ENCODE measurements around the gene CDC14A. TPM values are rescaled to one million over a fixed set of nuclear protein-coding genes. Genes with fewer than 3 reads are reported as not detected.

CDC14A gene
- total RNA-seq, 4 donors from 2014 or later = 6.6 to 12.2 (median 7.4) TPM

DNA sequence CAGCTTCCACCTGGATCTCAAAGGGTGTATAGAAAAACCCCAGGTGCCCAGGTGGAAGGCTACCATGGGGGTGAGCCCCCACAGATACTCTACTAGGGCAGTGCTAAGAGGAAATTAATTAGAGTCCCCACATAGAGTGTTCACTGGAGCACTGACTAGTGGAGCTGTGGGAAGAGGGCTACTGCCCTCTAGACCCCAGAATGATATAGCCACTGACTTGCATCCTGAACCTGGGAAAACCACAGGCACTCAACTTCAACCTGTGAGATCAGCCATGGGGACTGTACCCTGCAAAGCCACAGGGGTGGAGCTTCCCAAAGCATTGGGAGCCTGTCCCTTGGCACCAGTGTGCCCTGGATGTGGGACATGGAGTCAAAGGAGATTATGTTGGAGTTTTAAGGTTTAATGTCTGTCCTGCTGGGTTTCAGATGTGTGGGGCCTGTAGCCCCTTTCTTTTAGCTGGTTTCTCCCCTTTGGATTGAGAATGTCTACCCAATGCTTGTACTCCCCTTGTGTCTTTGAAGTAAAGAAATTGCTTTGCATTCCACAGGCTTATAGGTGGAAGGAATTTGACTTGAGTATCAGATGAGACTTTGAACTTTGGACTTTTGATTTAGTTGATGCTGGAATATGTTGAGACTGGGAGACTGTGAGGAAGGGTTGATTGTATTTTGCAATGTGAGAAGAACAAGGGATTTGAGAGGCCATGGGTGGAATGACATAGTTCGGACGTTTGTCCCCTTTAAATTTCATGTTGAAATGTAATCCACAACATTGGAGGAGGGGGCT, 31.8 kb upstream of the CDC14A start:
- intact Hi-C loops (cut with DNase I) = no loop called here
- H3K9me3 ChIP-seq = peaks cover 0 to 24% (median 8%) of the 10 kb centered on the region in 4 donors
- H3K4me1 ChIP-seq = peaks cover 0 to 2% (median 0%) of the 10 kb centered on the region in 4 donors
- H3K36me3 ChIP-seq = no peaks in the 10 kb centered on the region
- TF ChIP-seq POLR2A (IDR thresholded peaks at IDR 0.05; ENCODE audit: low read depth) (no peak), POLR2AphosphoS5 (IDR thresholded peaks at IDR 0.05) (no peak), EP300 (IDR thresholded peaks at IDR 0.05) (no peak)
- TF ChIP-seq, protein P1, sequence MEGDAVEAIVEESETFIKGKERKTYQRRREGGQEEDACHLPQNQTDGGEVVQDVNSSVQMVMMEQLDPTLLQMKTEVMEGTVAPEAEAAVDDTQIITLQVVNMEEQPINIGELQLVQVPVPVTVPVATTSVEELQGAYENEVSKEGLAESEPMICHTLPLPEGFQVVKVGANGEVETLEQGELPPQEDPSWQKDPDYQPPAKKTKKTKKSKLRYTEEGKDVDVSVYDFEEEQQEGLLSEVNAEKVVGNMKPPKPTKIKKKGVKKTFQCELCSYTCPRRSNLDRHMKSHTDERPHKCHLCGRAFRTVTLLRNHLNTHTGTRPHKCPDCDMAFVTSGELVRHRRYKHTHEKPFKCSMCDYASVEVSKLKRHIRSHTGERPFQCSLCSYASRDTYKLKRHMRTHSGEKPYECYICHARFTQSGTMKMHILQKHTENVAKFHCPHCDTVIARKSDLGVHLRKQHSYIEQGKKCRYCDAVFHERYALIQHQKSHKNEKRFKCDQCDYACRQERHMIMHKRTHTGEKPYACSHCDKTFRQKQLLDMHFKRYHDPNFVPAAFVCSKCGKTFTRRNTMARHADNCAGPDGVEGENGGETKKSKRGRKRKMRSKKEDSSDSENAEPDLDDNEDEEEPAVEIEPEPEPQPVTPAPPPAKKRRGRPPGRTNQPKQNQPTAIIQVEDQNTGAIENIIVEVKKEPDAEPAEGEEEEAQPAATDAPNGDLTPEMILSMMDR (IDR thresholded peaks at IDR 0.05) = no peak
- no peak for DNase-seq (ENCODE audit: extremely low spot score)
- WGBS = 95% methylated on average over 2 of the region's 2 CpGs
- no peaks in the 10 kb centered on the region for H3K27me3 ChIP-seq
- no peak overlapping the region for H3K4me3 ChIP-seq
- no peak overlapping the region for H3K27ac ChIP-seq (replicated peaks in 1 of 4)

DNA sequence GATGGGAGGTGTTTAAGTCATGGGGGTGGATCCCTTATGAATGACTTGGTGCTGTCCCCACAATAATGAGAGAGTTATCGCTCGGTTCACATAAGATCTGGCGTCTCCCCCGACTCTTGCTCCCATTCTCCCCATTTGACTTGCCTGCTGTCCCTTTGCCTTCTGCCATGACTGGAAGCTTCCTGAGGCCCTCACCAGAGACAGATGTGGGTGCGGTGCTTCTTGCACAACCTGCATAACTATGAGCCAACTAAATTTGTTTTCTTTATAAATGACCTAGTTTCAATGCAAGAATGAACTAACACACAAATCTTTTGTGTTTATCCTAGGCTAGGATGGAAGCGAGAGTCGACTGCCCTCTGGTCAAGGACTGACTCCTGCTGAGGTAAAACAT, 31.2 kb upstream of the CDC14A start:
- Histone ChIP-seq H3K27me3 (no peaks in the 10 kb centered on the region), H3K4me1 (peaks cover 0 to 2% (median 0%) of the 10 kb centered on the region in 4 donors), H3K27ac (replicated peaks in 1 of 4) (no peak overlapping the region), H3K9me3 (peaks cover 0 to 18% (median 8%) of the 10 kb centered on the region in 4 donors), H3K36me3 (no peaks in the 10 kb centered on the region), H3K4me3 (no peak overlapping the region)
- WGBS = 96% methylated on average over 7 of the region's 7 CpGs
- TF ChIP-seq EP300 (IDR thresholded peaks at IDR 0.05) = no peak
- no peak for TF ChIP-seq POLR2AphosphoS5 (IDR thresholded peaks at IDR 0.05)
- TF ChIP-seq POLR2A (IDR thresholded peaks at IDR 0.05; ENCODE audit: low read depth) = no peak
- TF ChIP-seq, protein P1 (IDR thresholded peaks at IDR 0.05) = no peak
- intact Hi-C loops (cut with DNase I) = no loop called here
- no peak for DNase-seq (ENCODE audit: extremely low spot score)

DNA sequence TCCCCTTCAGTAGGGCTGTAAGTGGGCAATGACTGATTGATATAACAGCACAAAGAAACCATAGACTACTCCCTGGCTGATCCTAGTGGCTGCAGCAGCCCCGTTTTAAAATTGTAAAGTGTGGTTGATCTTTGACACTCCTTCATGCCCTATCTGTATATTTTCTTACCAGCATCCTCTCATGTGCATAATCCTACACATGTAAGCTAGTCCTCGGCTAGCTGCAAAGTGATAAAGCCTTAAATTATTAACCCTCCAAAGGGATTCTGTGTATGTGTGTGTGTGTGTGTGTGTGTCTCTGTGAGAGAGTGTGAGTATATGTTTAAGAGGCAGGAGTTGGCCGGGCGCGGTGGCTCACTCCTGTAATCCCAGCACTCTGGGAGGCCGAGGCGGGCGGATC, 30.8 kb upstream of the CDC14A start:
- H3K36me3 ChIP-seq = no peaks in the 10 kb centered on the region
- H3K9me3 ChIP-seq = peaks cover 0 to 16% (median 8%) of the 10 kb centered on the region in 4 donors
- DNase-seq (ENCODE audit: extremely low spot score) = peak; percentile 14
- H3K4me3 ChIP-seq = no peak overlapping the region
- intact Hi-C loops (cut with DNase I) = no loop called here
- no peaks in the 10 kb centered on the region for H3K27me3 ChIP-seq
- H3K27ac ChIP-seq (replicated peaks in 1 of 4) = no peak overlapping the region
- 89% methylated on average over 8 of the region's 8 CpGs for WGBS
- peaks cover 0 to 2% (median 0%) of the 10 kb centered on the region in 4 donors for H3K4me1 ChIP-seq
- TF ChIP-seq, protein P1 (IDR thresholded peaks at IDR 0.05) = no peak
- TF ChIP-seq POLR2A (IDR thresholded peaks at IDR 0.05; ENCODE audit: low read depth) (no peak), EP300 (IDR thresholded peaks at IDR 0.05) (no peak), POLR2AphosphoS5 (IDR thresholded peaks at IDR 0.05) (no peak)

DNA sequence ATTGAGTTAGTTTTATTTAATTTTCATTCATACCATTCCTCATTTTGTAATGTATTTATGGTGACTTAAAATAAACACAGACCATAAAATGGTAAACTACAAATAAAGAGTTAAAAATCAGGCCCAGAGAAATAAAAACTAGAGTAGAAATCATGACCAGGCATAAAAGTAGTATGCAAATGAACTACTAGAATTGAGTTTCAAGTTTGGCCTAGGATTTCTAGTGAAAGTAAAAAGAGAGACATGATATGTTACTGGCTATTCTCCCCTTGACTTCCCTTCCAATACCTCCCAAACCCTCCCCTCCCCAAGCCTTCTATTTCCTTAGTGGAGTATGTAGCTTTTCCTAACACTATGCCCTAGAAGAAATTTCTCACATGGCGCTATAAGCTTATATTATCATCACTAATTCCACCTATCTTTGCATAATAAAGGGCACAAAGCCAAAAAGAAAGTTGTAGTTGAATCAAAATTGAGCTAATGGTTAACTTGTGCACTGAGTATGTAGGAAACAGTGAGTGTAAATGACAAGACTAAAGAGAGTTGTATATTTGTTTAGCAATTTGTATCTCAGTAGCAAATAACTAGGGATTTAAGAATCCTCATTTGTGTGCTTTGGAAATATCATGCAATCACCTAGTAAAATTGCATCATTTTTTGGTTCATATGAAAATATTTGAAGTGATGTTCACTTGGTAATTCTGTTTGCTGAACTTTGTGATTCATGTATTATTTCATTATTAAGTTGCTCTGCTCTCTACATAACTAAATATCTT, 29.7 kb upstream of the CDC14A start:
- intact Hi-C loops (cut with DNase I) = no loop called here
- Histone ChIP-seq H3K9me3 (peaks cover 0 to 16% (median 8%) of the 10 kb centered on the region in 4 donors), H3K4me1 (peaks cover 0 to 2% (median 0%) of the 10 kb centered on the region in 4 donors), H3K27ac (replicated peaks in 1 of 4) (peak overlapping the region in 1 of 4 donors; percentile 31), H3K27me3 (no peaks in the 10 kb centered on the region), H3K36me3 (no peaks in the 10 kb centered on the region), H3K4me3 (no peak overlapping the region)
- TF ChIP-seq, protein P1 (IDR thresholded peaks at IDR 0.05) = no peak
- TF ChIP-seq POLR2A (IDR thresholded peaks at IDR 0.05; ENCODE audit: low read depth) (no peak), EP300 (IDR thresholded peaks at IDR 0.05) (no peak)
- DNase-seq (ENCODE audit: extremely low spot score) = no peak
- WGBS = 90% methylated on average over 1 of the region's 1 CpG
